Measurements from ENCODE around the gene HNRNPLL.

DNA sequence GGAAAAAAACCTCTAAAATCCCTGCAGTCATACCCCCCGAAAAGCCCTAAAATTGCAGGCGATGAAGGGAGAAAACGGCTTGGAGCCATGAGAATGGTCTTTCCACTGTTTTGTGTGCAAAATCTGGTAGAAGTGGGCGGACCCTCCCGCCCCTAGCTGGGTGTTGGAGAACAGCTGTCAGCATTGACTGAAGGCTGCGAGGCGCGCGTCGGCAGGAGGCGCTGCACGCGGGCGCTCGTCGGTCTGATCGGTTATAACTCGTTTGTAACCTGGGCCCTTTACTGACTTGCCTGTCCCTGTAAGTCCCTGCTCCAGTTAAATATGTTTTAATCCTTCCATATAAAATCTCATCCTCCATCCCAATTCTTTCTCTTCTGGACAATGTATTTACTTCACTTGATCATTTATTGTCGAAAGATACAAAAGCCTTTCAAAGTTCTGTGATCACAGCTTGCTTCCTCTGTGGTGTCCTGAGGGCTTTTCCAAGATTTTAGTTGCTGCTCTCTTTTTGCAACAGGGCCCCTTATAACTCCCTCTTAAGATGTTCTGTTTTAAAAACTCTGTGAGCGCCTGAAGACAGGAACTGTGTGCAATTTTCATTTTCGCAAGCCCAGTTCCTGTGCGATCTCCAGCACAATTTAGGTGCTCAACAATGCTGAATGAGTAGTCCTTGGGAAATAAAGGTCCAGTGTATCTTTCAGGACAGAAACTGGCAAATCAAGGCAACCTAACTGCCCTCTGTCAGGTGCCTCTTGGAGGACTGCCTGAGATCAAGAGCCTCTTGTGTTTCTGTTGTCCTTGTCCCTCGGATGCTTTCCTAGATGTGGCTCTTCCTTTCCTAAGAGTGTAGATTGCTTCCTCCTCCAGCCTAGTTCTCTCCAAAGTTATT is 918 bp upstream of the HNRNPLL start:
- TF ChIP-seq, protein P1, sequence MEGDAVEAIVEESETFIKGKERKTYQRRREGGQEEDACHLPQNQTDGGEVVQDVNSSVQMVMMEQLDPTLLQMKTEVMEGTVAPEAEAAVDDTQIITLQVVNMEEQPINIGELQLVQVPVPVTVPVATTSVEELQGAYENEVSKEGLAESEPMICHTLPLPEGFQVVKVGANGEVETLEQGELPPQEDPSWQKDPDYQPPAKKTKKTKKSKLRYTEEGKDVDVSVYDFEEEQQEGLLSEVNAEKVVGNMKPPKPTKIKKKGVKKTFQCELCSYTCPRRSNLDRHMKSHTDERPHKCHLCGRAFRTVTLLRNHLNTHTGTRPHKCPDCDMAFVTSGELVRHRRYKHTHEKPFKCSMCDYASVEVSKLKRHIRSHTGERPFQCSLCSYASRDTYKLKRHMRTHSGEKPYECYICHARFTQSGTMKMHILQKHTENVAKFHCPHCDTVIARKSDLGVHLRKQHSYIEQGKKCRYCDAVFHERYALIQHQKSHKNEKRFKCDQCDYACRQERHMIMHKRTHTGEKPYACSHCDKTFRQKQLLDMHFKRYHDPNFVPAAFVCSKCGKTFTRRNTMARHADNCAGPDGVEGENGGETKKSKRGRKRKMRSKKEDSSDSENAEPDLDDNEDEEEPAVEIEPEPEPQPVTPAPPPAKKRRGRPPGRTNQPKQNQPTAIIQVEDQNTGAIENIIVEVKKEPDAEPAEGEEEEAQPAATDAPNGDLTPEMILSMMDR (IDR thresholded peaks at IDR 0.05; ENCODE audit: low read depth, low read length): peak; percentile 94
- TF ChIP-seq POLR2A (IDR thresholded peaks at IDR 0.05; ENCODE audit: extremely low read depth, insufficient read length): no peak

Data from NB4 (cell line).